ENCODE results near the gene FOLR1. TPM values are rescaled to one million over a fixed set of nuclear protein-coding genes. Genes with fewer than 3 reads are reported as not detected.
A peak's percentile ranks its signal among the peaks of the same experiment; 100 is the strongest.

Gene FOLR1
- total RNA-seq, 6 experiments from 2014 or later = 0.20 to 0.48 (median 0.38) TPM; not detected in 2

- H3K27ac Mint-ChIP-seq = no peak overlapping the region
- no peak for DNase-seq
- H3K9me3 Mint-ChIP-seq = no peaks in the 10 kb centered on the region
- TF ChIP-seq, protein P1, sequence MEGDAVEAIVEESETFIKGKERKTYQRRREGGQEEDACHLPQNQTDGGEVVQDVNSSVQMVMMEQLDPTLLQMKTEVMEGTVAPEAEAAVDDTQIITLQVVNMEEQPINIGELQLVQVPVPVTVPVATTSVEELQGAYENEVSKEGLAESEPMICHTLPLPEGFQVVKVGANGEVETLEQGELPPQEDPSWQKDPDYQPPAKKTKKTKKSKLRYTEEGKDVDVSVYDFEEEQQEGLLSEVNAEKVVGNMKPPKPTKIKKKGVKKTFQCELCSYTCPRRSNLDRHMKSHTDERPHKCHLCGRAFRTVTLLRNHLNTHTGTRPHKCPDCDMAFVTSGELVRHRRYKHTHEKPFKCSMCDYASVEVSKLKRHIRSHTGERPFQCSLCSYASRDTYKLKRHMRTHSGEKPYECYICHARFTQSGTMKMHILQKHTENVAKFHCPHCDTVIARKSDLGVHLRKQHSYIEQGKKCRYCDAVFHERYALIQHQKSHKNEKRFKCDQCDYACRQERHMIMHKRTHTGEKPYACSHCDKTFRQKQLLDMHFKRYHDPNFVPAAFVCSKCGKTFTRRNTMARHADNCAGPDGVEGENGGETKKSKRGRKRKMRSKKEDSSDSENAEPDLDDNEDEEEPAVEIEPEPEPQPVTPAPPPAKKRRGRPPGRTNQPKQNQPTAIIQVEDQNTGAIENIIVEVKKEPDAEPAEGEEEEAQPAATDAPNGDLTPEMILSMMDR (IDR thresholded peaks at IDR 0.05) = no peak
- peaks cover 15% of the 10 kb centered on the region for H3K27me3 Mint-ChIP-seq (ENCODE audit: insufficient read depth)
- H3K36me3 Mint-ChIP-seq (ENCODE audit: low read depth) = peaks cover 29% of the 10 kb centered on the region
- H3K4me1 Mint-ChIP-seq (ENCODE audit: low read depth) = peaks cover 21% of the 10 kb centered on the region
- H3K4me3 Mint-ChIP-seq = no peak overlapping the region
Observed at GRCh38 chr11:72235351-72236057, 43.6 kb downstream of the FOLR1 start.

DNA sequence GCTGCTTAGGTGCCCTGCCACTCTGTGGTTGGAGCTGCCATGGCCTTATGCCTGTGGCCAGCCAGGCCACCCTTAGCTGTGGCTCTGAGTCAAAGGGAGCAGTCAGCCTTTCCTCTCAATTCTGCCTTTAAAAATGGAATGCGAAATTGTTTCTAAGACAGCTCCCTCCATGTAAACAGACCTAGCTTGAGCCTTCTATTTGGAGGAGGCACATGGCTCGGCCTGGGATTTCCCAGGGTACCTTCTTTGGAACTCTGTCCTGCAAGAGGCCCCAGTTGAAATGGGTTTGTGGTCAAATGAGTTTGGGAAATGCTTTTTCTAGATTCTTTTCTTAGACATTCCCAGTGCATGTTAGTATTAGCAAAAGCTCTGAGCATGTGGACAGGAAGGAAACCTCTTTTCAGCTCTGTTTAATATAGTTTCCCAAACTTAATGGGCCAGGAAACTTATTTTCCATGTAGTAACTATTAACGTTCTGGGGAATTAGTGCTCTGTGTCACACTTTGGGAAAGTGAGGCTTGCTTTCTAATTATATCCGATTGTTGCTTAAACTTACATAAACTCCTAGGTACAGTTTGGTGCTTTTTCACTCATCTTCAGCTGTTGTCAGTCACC, 44.2 kb downstream of the FOLR1 start:
- DNase-seq = no peak
- no peaks in the 10 kb centered on the region for H3K9me3 Mint-ChIP-seq
- no peak overlapping the region for H3K4me3 Mint-ChIP-seq
- TF ChIP-seq, protein P1 (IDR thresholded peaks at IDR 0.05) = no peak
- peaks cover 28% of the 10 kb centered on the region for H3K36me3 Mint-ChIP-seq (ENCODE audit: low read depth)
- H3K27me3 Mint-ChIP-seq (ENCODE audit: insufficient read depth) = peaks cover 21% of the 10 kb centered on the region
- H3K27ac Mint-ChIP-seq = 0 out of 2 replicates have a peak overlapping the region, but pooled peaks have one; percentile 13
- peaks cover 25% of the 10 kb centered on the region for H3K4me1 Mint-ChIP-seq (ENCODE audit: low read depth)

- H3K27me3 Mint-ChIP-seq (ENCODE audit: insufficient read depth) = peaks cover 22% of the 10 kb centered on the region
- TF ChIP-seq, protein P1 (IDR thresholded peaks at IDR 0.05) = no peak
- H3K4me1 Mint-ChIP-seq (ENCODE audit: low read depth) = peaks cover 25% of the 10 kb centered on the region
- H3K4me3 Mint-ChIP-seq = no peak overlapping the region
- peaks cover 22% of the 10 kb centered on the region for H3K36me3 Mint-ChIP-seq (ENCODE audit: low read depth)
- H3K9me3 Mint-ChIP-seq = no peaks in the 10 kb centered on the region
- no peak for DNase-seq
- no peak overlapping the region for H3K27ac Mint-ChIP-seq
Observed at GRCh38 chr11:72236774-72237111, 44.8 kb downstream of the FOLR1 start.

GRCh38 chr11:72237112-72237931, 45.4 kb downstream of the FOLR1 start:
- no peak for DNase-seq
- peaks cover 28% of the 10 kb centered on the region for H3K27me3 Mint-ChIP-seq (ENCODE audit: insufficient read depth)
- H3K4me1 Mint-ChIP-seq (ENCODE audit: low read depth) = peaks cover 25% of the 10 kb centered on the region
- H3K4me3 Mint-ChIP-seq = no peak overlapping the region
- H3K27ac Mint-ChIP-seq = no peak overlapping the region
- H3K9me3 Mint-ChIP-seq = no peaks in the 10 kb centered on the region
- H3K36me3 Mint-ChIP-seq (ENCODE audit: low read depth) = peaks cover 20% of the 10 kb centered on the region
- TF ChIP-seq, protein P1 (IDR thresholded peaks at IDR 0.05) = no peak

DNA sequence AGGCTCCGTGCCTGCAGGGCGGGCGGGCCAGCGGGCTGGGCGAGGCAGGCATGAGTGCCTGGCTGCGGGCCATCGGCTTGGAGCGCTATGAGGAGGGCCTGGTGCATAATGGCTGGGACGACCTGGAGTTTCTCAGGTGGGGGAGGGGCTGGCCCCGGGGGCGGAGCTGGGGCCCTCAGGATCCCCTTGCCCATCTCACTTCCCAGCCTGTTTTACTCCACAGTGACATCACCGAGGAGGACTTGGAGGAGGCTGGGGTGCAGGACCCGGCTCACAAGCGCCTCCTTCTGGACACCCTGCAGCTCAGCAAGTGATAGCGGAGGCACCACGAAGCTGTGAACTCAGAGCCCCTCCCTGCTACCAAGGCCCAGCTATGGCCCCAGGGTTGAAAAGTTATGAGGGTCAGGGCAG, 46.1 kb downstream of the FOLR1 start:
- H3K4me3 Mint-ChIP-seq = no peak overlapping the region

More for the DNA sequence above, 46.1 kb downstream of the FOLR1 start:
- H3K27me3 Mint-ChIP-seq (ENCODE audit: insufficient read depth) = peaks cover 34% of the 10 kb centered on the region
- peaks cover 17% of the 10 kb centered on the region for H3K36me3 Mint-ChIP-seq (ENCODE audit: low read depth)
- peak; percentile 60 for DNase-seq
- no peak overlapping the region for H3K27ac Mint-ChIP-seq
- TF ChIP-seq, protein P1 (IDR thresholded peaks at IDR 0.05) = peak; percentile 86
- no peaks in the 10 kb centered on the region for H3K9me3 Mint-ChIP-seq
- peaks cover 26% of the 10 kb centered on the region for H3K4me1 Mint-ChIP-seq (ENCODE audit: low read depth)

Data from HFFc6 (cell line).